GM12878 (cell line): Measurements from ENCODE around the gene TPST1.

Experiments
- BHLHE40 ChIP-seq, 2 experiments: fragments of 450-650 bp in 1 of 2; IDR thresholded peaks; 2 replicates each; pipeline ENCODE4 v1.6.1; 2011 to 2017; ENCODE audit warnings: low read depth in 2 of 2, borderline replicate concordance in 1 of 2, improper control_type of control experiment in 1 of 2, low read length in 1 of 2, mild to moderate bottlenecking in 1 of 2
- BMI1 ChIP-seq: fragments of 450-650 bp; IDR thresholded peaks from 2 replicates; pipeline ENCODE4 v1.6.1; 2016; ENCODE audit warnings: mild to moderate bottlenecking, moderate library complexity, borderline replicate concordance
- CEBPB ChIP-seq, 2 experiments: fragments of 150-350 bp in 1 of 2; IDR thresholded peaks; 2 replicates each; pipeline ENCODE4 v1.6.1; 2012 to 2014; ENCODE audit warnings: low read depth in 2 of 2, low read length in 2 of 2, borderline replicate concordance in 1 of 2, inconsistent platforms in 1 of 2
- CHD2 ChIP-seq: IDR thresholded peaks from 2 replicates; pipeline ENCODE4 v1.6.1; 2011; ENCODE audit warnings: low read depth, low read length, improper control_type of control experiment, borderline replicate concordance
- CTCF ChIP-seq, 3 experiments: IDR thresholded peaks in 2 of 3; conservative IDR thresholded peaks in 1 of 3; 2 replicates each; pipeline ENCODE4 v1.5.1; 2011; ENCODE audit warnings: low read depth in 3 of 3, low read length in 3 of 3, mild to moderate bottlenecking in 3 of 3, control low read depth in 2 of 3, moderate library complexity in 2 of 3, inconsistent platforms in 1 of 3, mixed read lengths in 1 of 3; ENCODE audit not compliant: control insufficient read depth in 2 of 3, insufficient read depth in 1 of 3; ENCODE audit errors: extremely low read depth in 1 of 3
- EGR1 ChIP-seq, 2 experiments: IDR thresholded peaks; 1 replicate in 1 of 2; 2 replicates in 1 of 2; pipeline ENCODE4 v1.6.1; 2011 to 2012; ENCODE audit warnings: low read depth in 2 of 2, low read length in 2 of 2, borderline replicate concordance in 1 of 2, mild to moderate bottlenecking in 1 of 2, moderate library complexity in 1 of 2
- HDAC2 ChIP-seq: fragments of 200-600 bp; sonication (generic); IDR thresholded peaks from 2 replicates; pipeline ENCODE4 v1.6.1; 2017
- POLR2A ChIP-seq: IDR thresholded peaks from 2 replicates; pipeline ENCODE4 v1.6.1; 2011; ENCODE audit warnings: low read depth, mild to moderate bottlenecking, low read length
- POU2F2 ChIP-seq: IDR thresholded peaks from 3 replicates; pipeline ENCODE4 v1.6.1; 2011; ENCODE audit warnings: low read depth, mild to moderate bottlenecking, low read length, borderline replicate concordance
- SIN3A ChIP-seq: IDR thresholded peaks from 2 replicates; pipeline ENCODE4 v1.6.1; 2012; ENCODE audit warnings: low read depth, low read length, improper control_type of control experiment
- TCF7 ChIP-seq: IDR thresholded peaks from 2 replicates; pipeline ENCODE4 v1.6.1; 2014; ENCODE audit warnings: antibody characterized with exemption, borderline replicate concordance
- USF1 ChIP-seq: IDR thresholded peaks from 2 replicates; pipeline ENCODE4 v1.6.1; 2011; ENCODE audit warnings: borderline replicate concordance, low read depth, mild to moderate bottlenecking, moderate library complexity, mixed read lengths, low read length; ENCODE audit not compliant: insufficient read depth; ENCODE audit errors: extremely low read length
- YY1 ChIP-seq: IDR thresholded peaks from 2 replicates; pipeline ENCODE4 v1.6.1; 2011; ENCODE audit warnings: low read depth, mild to moderate bottlenecking, low read length
- ZSCAN29 ChIP-seq: fragments of 450-650 bp; IDR thresholded peaks from 2 replicates; pipeline ENCODE4 v1.6.1; 2017; ENCODE audit warnings: mild to moderate bottlenecking, moderate library complexity

DNA sequence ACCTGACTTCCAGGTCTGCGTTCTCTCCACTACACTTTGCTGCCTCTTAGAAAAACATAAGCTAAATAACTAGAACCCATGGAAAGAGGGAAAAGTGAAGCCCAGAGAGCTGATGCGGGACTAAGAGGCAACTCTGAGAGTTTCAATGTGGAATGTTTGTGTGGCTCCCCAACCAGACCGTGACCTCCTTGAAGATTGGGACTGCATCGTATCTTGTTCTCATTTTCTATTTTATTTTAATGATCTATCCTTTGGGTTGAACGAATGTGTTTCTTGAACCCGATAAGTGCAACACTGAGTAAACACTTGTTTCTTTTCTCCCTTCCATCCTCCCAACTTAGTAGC, 77.4 kb downstream of the TPST1 start:
- no peak for TF ChIP-seq CTCF (IDR thresholded peaks at IDR 0.05 in 2 of 3, conservative IDR thresholded peaks at IDR 0.05 in 1 of 3; ENCODE audit: control insufficient read depth in 2 of 3, extremely low read depth in 1 of 3, insufficient read depth in 1 of 3, low read depth in 3 of 3, low read length in 3 of 3)
- no peak for TF ChIP-seq CHD2
- no peak for TF ChIP-seq CEBPB (IDR thresholded peaks at IDR 0.05; ENCODE audit: borderline replicate concordance in 1 of 2, low read depth in 2 of 2, low read length in 2 of 2)
- no peak for TF ChIP-seq BHLHE40 (IDR thresholded peaks at IDR 0.05; ENCODE audit: borderline replicate concordance in 1 of 2, low read depth in 2 of 2, low read length in 1 of 2)
- no peak for TF ChIP-seq POLR2A
- TF ChIP-seq EGR1 (IDR thresholded peaks at IDR 0.05; ENCODE audit: borderline replicate concordance in 1 of 2, low read depth in 2 of 2, low read length in 2 of 2), result no peak
- no peak for TF ChIP-seq BMI1
- TF ChIP-seq USF1, result no peak
- TF ChIP-seq YY1, result no peak
- TF ChIP-seq POU2F2, result no peak
- no peak for TF ChIP-seq TCF7
- TF ChIP-seq HDAC2, result no peak
- no peak for TF ChIP-seq ZSCAN29
- TF ChIP-seq SIN3A, result no peak
